ENCODE measurements around the gene WFDC6.

- no peak for TF ChIP-seq CTCF (IDR thresholded peaks at IDR 0.05; ENCODE audit: low read depth, low read length)
- no peak for TF ChIP-seq EZH2phosphoT487 (IDR thresholded peaks at IDR 0.05; ENCODE audit: low read depth)
Observed at GRCh38 chr20:45552456-45552855, 13.2 kb upstream of the WFDC6 start.
